Neural progenitor cell (in vitro differentiated cells): Measurements from ENCODE around the gene CACNA1C. TPM values are rescaled to one million over a fixed set of nuclear protein-coding genes. Genes with fewer than 3 reads are reported as not detected.

Experiments used
- DNase-seq: peaks from one replicate; pipeline ENCODE4 v3.0.0-alpha.2; 2016; ENCODE audit warnings: low spot score
- H2AFZ ChIP-seq: fragments of 200-600 bp; sonication (generic); replicated peaks from 2 replicates; pipeline ENCODE4 v1.6.1; 2016; ENCODE audit warnings: antibody characterized with exemption
- H3F3A ChIP-seq: fragments of 200-600 bp; sonication (generic); 2 replicates; pipeline ENCODE4 v1.6.1; 2016; ENCODE audit warnings: antibody characterized with exemption, low read depth
- H3K27ac ChIP-seq: fragments of 200-600 bp; sonication (generic); 2 replicates; pipeline ENCODE4 v1.5.1; 2016; ENCODE audit warnings: mild to moderate bottlenecking
- H3K27me3 ChIP-seq: fragments of 200-600 bp; sonication (generic); 2 replicates; pipeline ENCODE4 v1.6.1; 2016; ENCODE audit warnings: mild to moderate bottlenecking, moderate library complexity
- H3K36me3 ChIP-seq: fragments of 200-600 bp; sonication (generic); 2 replicates; pipeline ENCODE4 v1.5.1; 2016
- H3K4me1 ChIP-seq: fragments of 200-600 bp; sonication (generic); 2 replicates; pipeline ENCODE4 v1.6.1; 2016; ENCODE audit warnings: mixed run types
- H3K4me2 ChIP-seq: fragments of 200-600 bp; sonication (generic); 2 replicates; pipeline ENCODE4 v1.6.1; 2016
- H3K4me3 ChIP-seq: fragments of 200-600 bp; sonication (generic); 2 replicates; pipeline ENCODE4 v1.5.1; 2016
- H3K79me2 ChIP-seq: fragments of 200-600 bp; sonication (generic); 2 replicates; pipeline ENCODE4 v1.6.1; 2016; ENCODE audit warnings: low read depth
- H3K9ac ChIP-seq: fragments of 200-600 bp; sonication (generic); 2 replicates; pipeline ENCODE4 v1.6.1; 2016
- H3K9me3 ChIP-seq: fragments of 200-600 bp; sonication (generic); 2 replicates; pipeline ENCODE4 v1.5.1; 2016; ENCODE audit warnings: low read depth
- H4K20me1 ChIP-seq: fragments of 200-600 bp; sonication (generic); 2 replicates; pipeline ENCODE4 v1.6.1; 2016; ENCODE audit warnings: low read depth
- H3K27ac Mint-ChIP-seq: 3 replicates; pipeline ENCODE4 v1.8.0; 2021; ENCODE audit warnings: mixed read lengths
- H3K27me3 Mint-ChIP-seq: 2 replicates; pipeline ENCODE4 v1.8.0; 2022; ENCODE audit warnings: low read depth, mild to moderate bottlenecking, inconsistent platforms, moderate library complexity, mixed read lengths; ENCODE audit not compliant: insufficient read depth
- H3K36me3 Mint-ChIP-seq: 3 replicates; pipeline ENCODE4 v1.8.0; 2021; ENCODE audit warnings: mixed read lengths
- H3K4me1 Mint-ChIP-seq: 3 replicates; pipeline ENCODE4 v1.8.0; 2021; ENCODE audit warnings: mixed read lengths
- H3K4me3 Mint-ChIP-seq: 3 replicates; pipeline ENCODE4 v1.8.0; 2021; ENCODE audit warnings: mild to moderate bottlenecking, moderate library complexity, mixed read lengths
- H3K9me3 Mint-ChIP-seq: 3 replicates; pipeline ENCODE4 v1.8.0; 2020; ENCODE audit warnings: mixed read lengths
- EZH2 ChIP-seq: fragments of 200-600 bp; sonication (generic); IDR thresholded peaks from 2 replicates; pipeline ENCODE4 v1.6.1; 2017; ENCODE audit warnings: antibody characterized with exemption, mild to moderate bottlenecking, moderate library complexity
- EZH2phosphoT487 ChIP-seq: fragments of 200-600 bp; sonication (generic); IDR thresholded peaks from 2 replicates; pipeline ENCODE4 v1.6.1; 2017; ENCODE audit warnings: antibody characterized with exemption
- total RNA-seq: library from RNA; depleted of rRNA; stranded (reverse); fragments of >200 nt; gene quantifications from 2 replicates; pipeline ENCODE4 v1.2.3, GENCODE V29; 2015; ENCODE audit warnings: low replicate concordance
- TF ChIP-seq, protein P1 (sequence below): fragments of 200-600 bp; sonication (generic); IDR thresholded peaks from 2 replicates; pipeline ENCODE4 v1.5.1; 2017; ENCODE audit warnings: antibody characterized with exemption, mild to moderate bottlenecking

CACNA1C gene
- total RNA-seq, 1 donor from 2014 or later = 2.7 TPM

DNA sequence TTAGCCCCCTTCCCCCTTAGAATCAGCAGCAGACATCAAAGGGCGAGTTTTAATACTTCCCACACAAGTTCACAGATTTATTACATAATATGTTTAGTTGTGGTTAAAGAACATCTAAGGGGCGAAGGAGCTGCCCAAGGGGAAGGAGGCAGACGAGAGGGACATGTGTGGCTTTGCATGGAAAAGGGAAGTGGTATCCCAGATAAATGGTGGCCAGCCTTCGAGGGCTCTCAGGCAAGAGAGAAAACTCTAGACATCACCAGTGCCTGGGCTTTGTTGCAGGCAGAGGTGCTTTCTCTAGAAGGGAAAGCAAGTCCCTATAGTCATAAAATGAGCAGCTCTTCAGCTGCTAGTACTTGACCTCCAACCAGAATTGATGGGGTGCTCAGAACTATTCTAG lies 121.2 kb downstream of the CACNA1C start:
- TF ChIP-seq, protein P1, sequence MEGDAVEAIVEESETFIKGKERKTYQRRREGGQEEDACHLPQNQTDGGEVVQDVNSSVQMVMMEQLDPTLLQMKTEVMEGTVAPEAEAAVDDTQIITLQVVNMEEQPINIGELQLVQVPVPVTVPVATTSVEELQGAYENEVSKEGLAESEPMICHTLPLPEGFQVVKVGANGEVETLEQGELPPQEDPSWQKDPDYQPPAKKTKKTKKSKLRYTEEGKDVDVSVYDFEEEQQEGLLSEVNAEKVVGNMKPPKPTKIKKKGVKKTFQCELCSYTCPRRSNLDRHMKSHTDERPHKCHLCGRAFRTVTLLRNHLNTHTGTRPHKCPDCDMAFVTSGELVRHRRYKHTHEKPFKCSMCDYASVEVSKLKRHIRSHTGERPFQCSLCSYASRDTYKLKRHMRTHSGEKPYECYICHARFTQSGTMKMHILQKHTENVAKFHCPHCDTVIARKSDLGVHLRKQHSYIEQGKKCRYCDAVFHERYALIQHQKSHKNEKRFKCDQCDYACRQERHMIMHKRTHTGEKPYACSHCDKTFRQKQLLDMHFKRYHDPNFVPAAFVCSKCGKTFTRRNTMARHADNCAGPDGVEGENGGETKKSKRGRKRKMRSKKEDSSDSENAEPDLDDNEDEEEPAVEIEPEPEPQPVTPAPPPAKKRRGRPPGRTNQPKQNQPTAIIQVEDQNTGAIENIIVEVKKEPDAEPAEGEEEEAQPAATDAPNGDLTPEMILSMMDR = no peak
- TF ChIP-seq EZH2 = no peak
- Mint-ChIP-seq H3K36me3 (no peaks in the 10 kb centered on the region), H3K4me3 (no peak overlapping the region), H3K9me3 (no peaks in the 10 kb centered on the region), H3K4me1 (peaks cover 26% of the 10 kb centered on the region), H3K27ac (no peak overlapping the region), H3K27me3 (peaks cover 5% of the 10 kb centered on the region)
- DNase-seq = no peak
- H3K4me1 ChIP-seq = peaks cover 20% of the 10 kb centered on the region
- H3K9ac ChIP-seq = no peak overlapping the region
- no peak overlapping the region for H3K4me2 ChIP-seq
- H3K27ac ChIP-seq = no peak overlapping the region
- H3K36me3 ChIP-seq = no peaks in the 10 kb centered on the region
- H4K20me1 ChIP-seq = no peaks in the 10 kb centered on the region
- no peaks in the 10 kb centered on the region for H3K79me2 ChIP-seq
- H3F3A ChIP-seq = no peaks in the 10 kb centered on the region
- H3K27me3 ChIP-seq = no peaks in the 10 kb centered on the region
- H3K9me3 ChIP-seq = no peaks in the 10 kb centered on the region
- no peak overlapping the region for H3K4me3 ChIP-seq
- H2AFZ ChIP-seq = no peak overlapping the region

DNA sequence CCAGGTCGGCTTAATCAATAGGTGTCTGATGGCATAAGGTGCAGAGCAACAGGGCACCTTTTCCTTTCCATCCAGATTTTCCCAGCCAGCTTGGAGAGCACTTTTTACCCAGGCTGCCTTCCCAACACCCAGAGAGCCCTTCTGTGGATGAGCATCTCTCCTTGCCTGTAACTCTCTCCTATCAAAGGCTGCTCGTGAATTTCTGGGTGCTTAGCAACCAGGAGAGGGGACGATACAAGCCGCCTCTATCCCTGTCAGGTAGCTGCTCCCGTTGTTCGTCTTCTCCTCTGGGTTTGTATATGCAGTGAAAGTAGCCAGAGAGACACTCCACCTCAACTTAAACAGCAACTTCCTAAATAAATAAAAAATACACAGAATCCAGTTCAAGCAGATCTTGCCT lies 124.2 kb downstream of the CACNA1C start:
- Histone ChIP-seq H3K4me3 (no peak overlapping the region), H3K9me3 (no peaks in the 10 kb centered on the region), H3K27ac (no peak overlapping the region), H3F3A (no peaks in the 10 kb centered on the region), H3K9ac (no peak overlapping the region), H3K36me3 (no peaks in the 10 kb centered on the region), H4K20me1 (no peaks in the 10 kb centered on the region), H3K4me1 (peaks cover 11% of the 10 kb centered on the region), H3K79me2 (no peaks in the 10 kb centered on the region), H3K27me3 (no peaks in the 10 kb centered on the region), H2AFZ (no peak overlapping the region), H3K4me2 (no peak overlapping the region)
- no peak for DNase-seq
- no peak overlapping the region for H3K27ac Mint-ChIP-seq
- no peaks in the 10 kb centered on the region for H3K36me3 Mint-ChIP-seq
- TF ChIP-seq, protein P1 = no peak
- TF ChIP-seq EZH2 = no peak
- no peak for TF ChIP-seq EZH2phosphoT487
- H3K4me1 Mint-ChIP-seq = peaks cover 15% of the 10 kb centered on the region
- no peaks in the 10 kb centered on the region for H3K27me3 Mint-ChIP-seq
- H3K9me3 Mint-ChIP-seq = no peaks in the 10 kb centered on the region
- H3K4me3 Mint-ChIP-seq = no peak overlapping the region

DNA sequence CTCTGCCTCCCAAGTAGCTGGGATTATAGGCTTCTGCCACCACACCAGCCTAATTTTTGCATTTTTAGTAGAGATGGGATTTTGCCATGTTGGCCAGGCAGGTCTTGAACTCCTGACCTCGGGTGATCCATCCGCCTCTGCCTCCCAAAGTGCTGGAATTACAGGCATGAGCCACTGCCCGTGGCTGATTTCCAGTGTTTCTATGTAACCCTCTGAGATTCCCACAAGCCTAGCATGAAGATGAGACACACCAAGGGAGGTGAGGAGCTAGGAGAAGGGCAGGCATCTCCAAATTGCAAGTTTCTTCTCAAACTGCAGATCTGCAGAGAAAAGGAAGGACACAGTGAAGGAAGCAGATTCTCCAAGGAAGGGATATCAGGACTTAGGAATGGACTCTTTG lies 125.0 kb downstream of the CACNA1C start:
- no peak overlapping the region for H2AFZ ChIP-seq
- Mint-ChIP-seq H3K9me3 (no peaks in the 10 kb centered on the region), H3K27me3 (no peaks in the 10 kb centered on the region), H3K4me3 (no peak overlapping the region), H3K4me1 (peaks cover 13% of the 10 kb centered on the region), H3K27ac (no peak overlapping the region), H3K36me3 (no peaks in the 10 kb centered on the region)
- no peak overlapping the region for H3K27ac ChIP-seq
- H3F3A ChIP-seq = no peaks in the 10 kb centered on the region
- H3K27me3 ChIP-seq = no peaks in the 10 kb centered on the region
- H3K79me2 ChIP-seq = no peaks in the 10 kb centered on the region
- no peak overlapping the region for H3K4me3 ChIP-seq
- H3K36me3 ChIP-seq = no peaks in the 10 kb centered on the region
- no peak overlapping the region for H3K4me2 ChIP-seq
- DNase-seq = no peak
- no peaks in the 10 kb centered on the region for H4K20me1 ChIP-seq
- no peaks in the 10 kb centered on the region for H3K9me3 ChIP-seq
- H3K4me1 ChIP-seq = peaks cover 3% of the 10 kb centered on the region
- TF ChIP-seq, protein P1 = no peak
- no peak for TF ChIP-seq EZH2phosphoT487
- no peak for TF ChIP-seq EZH2
- H3K9ac ChIP-seq = no peak overlapping the region
